CD1c-positive myeloid dendritic cell (primary cell): ENCODE measurements around the gene CRX.
"Not testable (repeated sequence)": the region's sequence is repeated elsewhere in the genome, so short reads cannot be mapped to it uniquely, and the experiment has no call there.

Experiments used
- DNase-seq: peaks from one replicate; pipeline ENCODE4 v3.0.0-alpha.2; 2016; ENCODE audit errors: extremely low spot score

Gene CRX

DNA sequence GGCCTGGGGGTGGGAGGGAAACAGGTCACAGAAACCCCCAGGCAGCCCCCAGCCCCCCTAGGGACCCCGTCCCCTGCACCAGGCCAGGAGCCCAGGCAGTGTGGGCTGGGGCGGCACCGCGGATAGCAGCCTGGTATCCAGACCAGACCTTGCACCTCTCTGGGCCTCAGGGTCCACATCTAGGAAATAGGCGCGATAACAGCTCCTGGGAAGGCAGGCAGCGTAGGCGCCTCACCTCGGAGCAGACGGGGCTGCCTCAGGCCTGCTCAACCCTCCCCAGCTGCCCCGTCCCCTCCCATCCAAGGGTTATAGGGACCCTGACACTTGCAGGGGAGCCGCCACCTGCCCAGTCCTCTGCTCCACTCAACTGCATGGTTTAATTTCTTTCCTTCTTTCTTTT lies 18.1 kb upstream of the CRX start:
- DNase-seq = not testable (repeated sequence)

DNA sequence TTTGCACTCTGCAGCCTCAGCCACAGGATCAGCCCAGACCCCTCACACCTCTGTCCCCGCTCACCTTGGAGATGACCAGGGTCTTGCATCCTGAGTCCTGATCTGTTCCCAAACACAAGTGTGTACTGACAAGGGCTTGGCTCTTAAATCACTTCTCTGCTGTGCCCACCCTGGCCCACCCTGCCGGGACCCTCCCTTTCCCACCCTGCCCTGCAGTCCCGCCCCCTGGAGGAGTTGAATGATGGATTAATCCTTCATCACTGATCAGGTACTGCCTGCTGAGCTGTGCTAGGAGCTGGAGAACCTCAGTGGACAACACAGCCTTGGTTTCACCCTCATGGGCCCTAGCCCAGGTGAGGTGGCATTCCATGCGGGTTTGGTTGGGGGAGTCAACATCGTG lies 17.3 kb upstream of the CRX start, which contains the start of gene TPRX1:
Gene TPRX1, minus strand, starts transcription at position 101 of the 400 bp plus-strand sequence. Its CDS starts 12 bp downstream, at position 89.
- DNase-seq = not testable (repeated sequence)

GRCh38 chr19:47805313-47805712 lies 16.4 kb upstream of the CRX start:
- DNase-seq = no peak

DNA sequence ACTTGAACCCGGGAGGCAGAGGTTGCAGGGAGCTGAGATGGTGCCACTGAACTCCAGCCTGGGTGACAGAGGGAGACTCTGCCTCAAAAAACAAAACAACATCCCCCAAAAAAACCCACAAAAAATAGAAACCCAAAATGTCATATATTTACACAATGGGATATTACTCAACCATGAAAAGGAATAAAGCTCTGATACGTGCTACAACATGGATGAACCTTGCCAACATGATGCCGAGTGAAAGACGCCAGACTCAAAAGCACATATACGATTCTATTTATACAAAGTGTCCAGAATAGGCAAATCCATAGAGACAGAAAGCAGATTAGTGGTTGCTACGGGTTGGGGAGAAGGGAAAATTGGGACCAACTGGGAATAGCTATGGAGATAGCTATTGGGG lies 15.3 kb upstream of the CRX start:
- DNase-seq = no peak

GRCh38 chr19:47813304-47813994 lies 8.3 kb upstream of the CRX start:
- peak; percentile 67 for DNase-seq

DNA sequence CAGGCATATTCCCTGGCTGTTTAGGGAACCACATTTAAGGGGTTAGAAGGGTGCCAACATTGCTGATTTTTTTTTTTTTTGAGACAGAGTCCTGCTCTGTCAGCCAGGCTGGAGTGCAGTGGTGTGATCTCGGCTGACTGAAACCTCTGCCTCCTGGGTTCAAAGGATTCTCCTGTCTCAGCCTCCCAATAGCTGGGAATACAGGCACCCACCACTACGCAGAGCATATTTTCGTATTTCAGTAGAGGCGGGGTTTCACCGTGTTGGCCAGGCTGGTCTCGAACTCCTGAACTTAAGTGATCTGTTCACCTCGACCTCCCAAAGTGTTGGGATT lies 7.8 kb upstream of the CRX start:
- DNase-seq = no peak

DNA sequence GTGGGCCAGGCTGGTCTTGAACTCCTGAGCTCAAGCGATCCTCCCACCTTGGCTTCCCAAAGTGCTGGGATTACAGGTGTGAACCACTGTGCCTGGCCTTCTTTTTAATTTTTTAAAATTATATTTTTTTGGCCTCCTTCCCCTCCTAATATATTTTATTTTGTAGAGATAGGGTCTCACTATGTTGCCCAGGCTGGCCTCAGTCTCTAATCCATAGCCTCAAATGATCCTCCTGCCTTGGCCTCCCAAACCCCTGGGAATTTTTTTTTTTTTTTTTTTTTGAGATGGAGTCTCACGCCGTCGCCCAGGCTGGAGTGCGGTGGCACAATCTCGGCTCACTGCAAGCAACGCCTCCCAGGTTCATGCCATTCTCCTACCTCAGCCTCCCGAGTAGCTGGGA lies 5.5 kb upstream of the CRX start:
- not testable (repeated sequence) for DNase-seq

DNA sequence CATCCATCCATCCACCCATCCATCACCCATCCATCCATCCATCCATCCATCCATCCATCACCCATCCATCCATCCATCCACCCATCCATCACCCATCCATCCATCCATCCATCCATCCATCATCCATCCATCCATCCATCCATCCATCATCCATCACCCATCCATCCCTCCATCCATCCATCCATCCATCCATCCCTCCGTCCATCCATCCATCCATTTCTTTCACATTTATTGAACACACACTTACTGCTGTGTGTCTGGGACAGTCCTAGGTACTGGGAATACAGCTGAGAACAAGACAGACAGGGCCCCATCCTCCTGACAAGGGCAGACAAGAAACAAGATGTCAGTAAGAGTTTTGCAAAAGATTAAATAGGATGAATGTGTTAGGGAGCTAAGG lies 3.5 kb upstream of the CRX start:
- not testable (repeated sequence) for DNase-seq

- no peak for DNase-seq
These were observed 1.9 kb upstream of the CRX start for GRCh38 chr19:47819858-47820257.

DNA sequence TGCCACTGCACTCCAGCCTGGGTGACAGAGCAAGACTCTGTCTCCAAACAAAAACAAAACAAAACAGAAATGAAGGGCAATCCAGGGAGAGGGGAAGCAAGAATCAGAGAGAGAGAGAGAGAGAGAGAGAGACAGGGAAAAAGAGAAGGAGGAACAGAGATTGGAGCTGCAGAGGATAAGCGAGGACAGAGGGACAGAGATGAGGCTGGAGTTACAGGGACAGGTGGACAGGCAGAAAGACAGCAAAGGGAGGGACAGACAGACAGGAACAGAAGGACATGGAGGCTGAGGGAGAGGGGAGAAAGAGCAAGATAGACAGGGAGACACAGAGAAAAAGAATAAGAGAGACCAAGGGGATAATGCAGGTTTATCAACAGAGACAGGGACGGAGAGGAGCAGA lies 1.3 kb upstream of the CRX start:
- DNase-seq = no peak

GRCh38 chr19:47824396-47824795 lies 2.7 kb downstream of the CRX start:
- no peak for DNase-seq

- DNase-seq = no peak
These were observed 5.1 kb downstream of the CRX start for GRCh38 chr19:47826800-47827199.

DNA sequence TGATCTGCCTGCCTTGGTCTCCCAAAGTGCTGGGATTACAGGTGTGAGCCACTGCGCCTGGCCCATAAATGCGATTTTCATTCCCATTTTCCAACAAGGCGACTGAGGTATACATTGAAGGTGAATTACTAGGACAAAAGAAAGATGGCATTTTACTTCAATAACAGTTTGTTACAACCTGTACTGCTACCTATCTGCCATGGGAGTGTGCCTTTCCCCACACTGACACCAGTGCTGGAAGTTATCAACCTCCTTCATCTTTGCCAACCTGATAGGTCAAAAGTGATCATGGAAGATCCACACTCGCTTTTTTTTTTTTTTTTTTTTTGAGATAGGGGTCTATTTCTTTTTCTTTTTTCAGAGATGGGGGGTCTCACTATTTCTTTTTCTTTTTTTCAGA lies 11.0 kb downstream of the CRX start:
- DNase-seq = no peak

DNA sequence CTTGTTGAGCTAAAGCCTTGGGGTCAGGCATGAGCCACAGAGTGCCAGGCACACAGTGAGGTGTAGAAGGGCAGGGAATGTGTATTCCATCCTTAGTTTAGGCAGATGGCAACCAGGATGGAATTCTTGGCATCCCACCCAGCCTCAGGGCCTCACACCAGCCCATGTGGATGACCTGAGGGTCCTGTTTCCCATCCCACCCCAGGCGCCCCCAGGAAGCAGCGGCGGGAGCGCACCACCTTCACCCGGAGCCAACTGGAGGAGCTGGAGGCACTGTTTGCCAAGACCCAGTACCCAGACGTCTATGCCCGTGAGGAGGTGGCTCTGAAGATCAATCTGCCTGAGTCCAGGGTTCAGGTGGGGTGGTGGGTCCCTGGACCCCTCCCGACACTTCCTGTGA lies 14.3 kb downstream of the CRX start:
- no peak for DNase-seq

DNA sequence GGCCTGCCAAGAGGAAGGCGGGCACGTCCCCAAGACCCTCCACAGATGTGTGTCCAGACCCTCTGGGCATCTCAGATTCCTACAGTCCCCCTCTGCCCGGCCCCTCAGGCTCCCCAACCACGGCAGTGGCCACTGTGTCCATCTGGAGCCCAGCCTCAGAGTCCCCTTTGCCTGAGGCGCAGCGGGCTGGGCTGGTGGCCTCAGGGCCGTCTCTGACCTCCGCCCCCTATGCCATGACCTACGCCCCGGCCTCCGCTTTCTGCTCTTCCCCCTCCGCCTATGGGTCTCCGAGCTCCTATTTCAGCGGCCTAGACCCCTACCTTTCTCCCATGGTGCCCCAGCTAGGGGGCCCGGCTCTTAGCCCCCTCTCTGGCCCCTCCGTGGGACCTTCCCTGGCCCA lies 17.7 kb downstream of the CRX start:
- no peak for DNase-seq

- DNase-seq = no peak
These were observed 18.2 kb downstream of the CRX start for GRCh38 chr19:47839913-47840312.

DNA sequence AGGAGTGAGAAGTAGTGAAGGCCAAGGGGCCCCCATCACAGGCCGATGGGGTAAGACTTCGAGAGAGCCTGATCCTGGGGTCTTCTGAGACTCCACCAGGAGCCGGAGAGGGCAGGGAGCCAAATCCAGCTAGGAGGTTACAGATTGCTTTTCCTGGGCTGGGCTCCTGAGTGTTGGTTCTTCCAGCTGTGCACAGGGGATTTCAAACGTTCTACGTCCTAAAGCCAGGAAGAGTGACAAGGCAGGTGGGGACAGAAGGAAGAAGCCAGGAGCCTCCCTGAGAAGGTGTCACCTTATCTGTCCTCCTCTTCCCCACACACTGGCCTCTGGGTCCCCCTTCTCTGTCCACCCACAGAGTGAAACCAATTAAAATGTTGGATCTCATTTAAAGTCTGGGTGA lies 21.2 kb downstream of the CRX start:
- no peak for DNase-seq

DNA sequence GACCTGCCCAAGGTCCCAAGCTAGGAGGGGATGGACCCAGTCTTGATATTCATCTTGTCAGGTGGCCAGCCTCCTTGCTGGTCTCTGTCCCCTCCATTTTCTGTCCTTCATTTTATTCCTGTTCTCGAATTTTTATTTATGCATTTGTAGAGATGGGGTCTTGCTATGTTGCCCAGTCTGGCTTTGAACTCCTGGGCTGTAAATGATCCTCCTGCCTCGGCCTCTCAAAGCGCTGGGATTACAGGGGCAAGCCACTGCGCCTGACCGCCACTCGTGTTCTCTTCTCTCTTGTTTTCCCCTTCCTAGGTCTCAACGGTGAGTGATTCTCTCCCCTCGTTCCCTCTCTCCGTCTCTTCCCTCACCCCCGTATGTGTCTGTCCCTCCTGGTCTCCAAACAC lies 26.7 kb downstream of the CRX start:
- DNase-seq = no peak

GRCh38 chr19:47848823-47849473 lies 27.2 kb downstream of the CRX start:
- peak; percentile 47 for DNase-seq

DNA sequence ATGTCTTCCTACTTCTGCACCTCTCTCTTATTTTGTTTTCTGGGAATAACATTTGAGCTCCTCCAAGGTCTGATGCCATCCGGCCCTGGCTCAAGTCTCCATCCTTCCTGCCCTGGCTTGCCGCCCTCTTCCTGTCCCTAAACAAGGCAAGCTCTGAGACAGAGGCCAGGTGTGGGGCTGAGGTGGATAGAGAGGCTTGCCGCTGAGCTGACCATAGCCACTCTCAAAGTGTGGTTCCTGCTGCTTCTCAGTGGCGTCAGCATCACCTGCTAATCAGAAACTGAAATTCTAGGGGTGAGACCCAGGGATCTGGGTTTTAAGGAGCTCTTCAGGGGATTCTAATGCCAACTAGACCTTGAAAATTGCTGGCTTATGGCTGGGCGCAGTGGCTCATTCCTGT lies 31.3 kb downstream of the CRX start:
- DNase-seq = no peak

DNA sequence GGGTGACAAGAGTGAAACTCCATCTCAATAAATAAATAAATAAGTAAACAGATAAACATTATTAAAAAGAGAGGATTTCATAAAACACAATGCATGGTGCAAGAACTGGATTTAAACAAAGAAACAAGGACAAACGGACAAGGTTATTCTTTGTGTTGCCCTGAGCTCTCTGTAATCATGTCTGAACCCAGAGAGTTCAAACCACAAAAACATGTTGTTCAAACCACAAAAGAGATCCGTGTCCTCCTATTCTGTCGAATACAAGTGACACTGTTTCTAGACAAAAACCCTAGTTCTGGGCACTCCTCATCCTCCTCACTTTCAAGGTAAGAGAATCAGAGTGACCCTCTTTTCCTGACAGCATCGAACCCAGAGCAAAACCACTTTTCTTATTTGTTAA lies 32.7 kb downstream of the CRX start:
- DNase-seq = no peak

- not testable (repeated sequence) for DNase-seq
These were observed 36.5 kb downstream of the CRX start for GRCh38 chr19:47858231-47858630.

DNA sequence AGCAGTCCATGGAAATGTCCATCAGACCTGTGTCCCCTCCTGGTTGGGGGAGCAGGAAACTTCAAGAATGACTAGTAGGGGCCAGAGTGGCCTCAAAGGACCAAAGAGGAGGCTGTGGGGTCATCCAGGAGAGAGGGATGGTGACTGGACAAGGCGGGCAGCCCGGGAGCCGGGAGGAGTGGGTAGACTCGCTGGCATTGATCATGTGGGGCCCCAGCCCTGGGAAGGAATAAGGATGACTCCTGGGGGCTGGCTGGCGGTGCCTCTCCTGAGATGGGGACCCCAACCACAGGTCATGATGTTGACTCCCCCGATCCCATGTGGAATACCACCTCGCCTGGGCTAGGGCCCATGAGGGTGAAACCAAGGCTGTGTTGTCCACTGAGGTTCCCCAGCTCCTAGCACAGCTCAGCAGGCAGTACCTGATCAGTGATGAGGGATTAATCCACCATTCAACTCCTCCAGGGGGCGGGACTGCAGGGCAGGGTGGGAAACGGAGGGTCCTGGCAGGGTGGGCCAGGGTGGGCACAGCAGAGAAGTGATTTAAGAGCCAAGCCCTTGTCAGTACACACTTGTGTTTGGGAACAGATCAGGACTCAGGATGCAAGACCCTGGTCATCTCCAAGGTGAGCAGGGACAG lies 37.0 kb downstream of the CRX start, which contains the start of gene TPRX2:
Gene TPRX2, plus strand, starts transcription at position 590 of the 640 bp plus-strand sequence. Its CDS starts 12 bp downstream, at position 602.
- not testable (repeated sequence) for DNase-seq
